IPS-20b (cell line): Measurements from ENCODE around the gene PICALM.
"Not testable (repeated sequence)": the region's sequence is repeated elsewhere in the genome, so short reads cannot be mapped to it uniquely, and the experiment has no call there.

Source experiments
- H3K27ac ChIP-seq: one replicate; pipeline ENCODE4 v1.5.1; 2013; ENCODE audit warnings: low read length
- H3K27me3 ChIP-seq: 2 replicates; pipeline ENCODE4 v1.6.1; 2013; ENCODE audit warnings: mild to moderate bottlenecking, low read length, inconsistent platforms; ENCODE audit not compliant: insufficient read depth
- H3K36me3 ChIP-seq: 2 replicates; pipeline ENCODE4 v1.6.1; 2013; ENCODE audit warnings: low read depth, mild to moderate bottlenecking, inconsistent platforms, low read length, moderate library complexity; ENCODE audit not compliant: insufficient read depth
- H3K4me1 ChIP-seq: 2 replicates; pipeline ENCODE4 v1.6.1; 2013; ENCODE audit warnings: mild to moderate bottlenecking, control low read depth, inconsistent platforms, low read length, moderate library complexity; ENCODE audit not compliant: insufficient read depth
- H3K4me3 ChIP-seq: 2 replicates; pipeline ENCODE4 v1.5.1; 2013; ENCODE audit warnings: mild to moderate bottlenecking, low read length, inconsistent platforms
- H3K9ac ChIP-seq: 2 replicates; pipeline ENCODE4 v1.6.1; 2013; ENCODE audit warnings: low read depth, mild to moderate bottlenecking, inconsistent platforms, low read length, moderate library complexity
- H3K9me3 ChIP-seq: 2 replicates; pipeline ENCODE4 v1.6.1; 2013; ENCODE audit warnings: mild to moderate bottlenecking, low read depth, low read length, inconsistent platforms; ENCODE audit not compliant: insufficient read depth

PICALM gene

GRCh38 chr11:85947431-85948272 is 121.2 kb downstream of the PICALM start:
- Histone ChIP-seq H3K27me3 (no peaks in the 10 kb centered on the region), H3K9ac (no peak overlapping the region), H3K36me3 (no peaks in the 10 kb centered on the region), H3K27ac (no peak overlapping the region), H3K9me3 (peaks cover 8% of the 10 kb centered on the region), H3K4me3 (no peak overlapping the region), H3K4me1 (no peaks in the 10 kb centered on the region)

- no peaks in the 10 kb centered on the region for H3K36me3 ChIP-seq
- no peak overlapping the region for H3K4me3 ChIP-seq
- H3K9me3 ChIP-seq, result peaks cover 8% of the 10 kb centered on the region
- H3K9ac ChIP-seq, result no peak overlapping the region
- H3K27ac ChIP-seq, result no peak overlapping the region
- H3K4me1 ChIP-seq, result no peaks in the 10 kb centered on the region
- no peaks in the 10 kb centered on the region for H3K27me3 ChIP-seq
Observed at GRCh38 chr11:85946221-85946620, 122.7 kb downstream of the PICALM start.

GRCh38 chr11:85945788-85946187 is 123.1 kb downstream of the PICALM start:
- Histone ChIP-seq H3K27ac (no peak overlapping the region), H3K9ac (no peak overlapping the region), H3K36me3 (no peaks in the 10 kb centered on the region), H3K27me3 (no peaks in the 10 kb centered on the region), H3K4me3 (no peak overlapping the region), H3K4me1 (no peaks in the 10 kb centered on the region), H3K9me3 (peaks cover 8% of the 10 kb centered on the region)

- Histone ChIP-seq H3K9ac (no peak overlapping the region), H3K27ac (no peak overlapping the region), H3K4me1 (no peaks in the 10 kb centered on the region), H3K4me3 (no peak overlapping the region), H3K36me3 (no peaks in the 10 kb centered on the region), H3K27me3 (no peaks in the 10 kb centered on the region), H3K9me3 (peaks cover 8% of the 10 kb centered on the region)
Observed at GRCh38 chr11:85945296-85945695, 123.6 kb downstream of the PICALM start.

GRCh38 chr11:85941380-85941973 is 127.4 kb downstream of the PICALM start:
- Histone ChIP-seq H3K9ac (no peak overlapping the region), H3K27ac (no peak overlapping the region), H3K4me1 (no peaks in the 10 kb centered on the region), H3K27me3 (no peaks in the 10 kb centered on the region), H3K9me3 (peaks cover 14% of the 10 kb centered on the region), H3K4me3 (no peak overlapping the region), H3K36me3 (no peaks in the 10 kb centered on the region)

GRCh38 chr11:85939099-85940015 is 129.5 kb downstream of the PICALM start:
- Histone ChIP-seq H3K27ac (no peak overlapping the region), H3K27me3 (no peaks in the 10 kb centered on the region), H3K36me3 (no peaks in the 10 kb centered on the region), H3K4me3 (no peak overlapping the region), H3K9me3 (peaks cover 5% of the 10 kb centered on the region; the same call in 1 of the 2 replicates), H3K4me1 (no peaks in the 10 kb centered on the region), H3K9ac (no peak overlapping the region)

- no peaks in the 10 kb centered on the region for H3K27me3 ChIP-seq
- H3K9me3 ChIP-seq, result peaks cover 5% of the 10 kb centered on the region; the same call in 1 of the 2 replicates
- no peaks in the 10 kb centered on the region for H3K4me1 ChIP-seq
- H3K4me3 ChIP-seq, result no peak overlapping the region
- H3K9ac ChIP-seq, result no peak overlapping the region
- no peak overlapping the region for H3K27ac ChIP-seq
- H3K36me3 ChIP-seq, result no peaks in the 10 kb centered on the region
Observed at GRCh38 chr11:85937835-85938234, 131.0 kb downstream of the PICALM start.

- Histone ChIP-seq H3K27ac (no peak overlapping the region), H3K4me3 (no peak overlapping the region)
Observed at GRCh38 chr11:85935751-85936150, 133.1 kb downstream of the PICALM start.

GRCh38 chr11:85934596-85935169 is 134.2 kb downstream of the PICALM start:
- Histone ChIP-seq H3K9me3 (peaks cover 5% of the 10 kb centered on the region; the same call in 1 of the 2 replicates), H3K9ac (no peak overlapping the region), H3K27me3 (no peaks in the 10 kb centered on the region), H3K4me1 (no peaks in the 10 kb centered on the region), H3K27ac (no peak overlapping the region), H3K36me3 (no peaks in the 10 kb centered on the region), H3K4me3 (no peak overlapping the region)

More at GRCh38 chr11:85935751-85936150, 133.1 kb downstream of the PICALM start:
- Histone ChIP-seq H3K9ac (no peak overlapping the region), H3K36me3 (no peaks in the 10 kb centered on the region), H3K27me3 (no peaks in the 10 kb centered on the region), H3K4me1 (no peaks in the 10 kb centered on the region), H3K9me3 (peaks cover 5% of the 10 kb centered on the region; the same call in 1 of the 2 replicates)

- H3K9me3 ChIP-seq, result no peaks in the 10 kb centered on the region
- H3K27ac ChIP-seq, result no peak overlapping the region
- no peaks in the 10 kb centered on the region for H3K36me3 ChIP-seq
- no peaks in the 10 kb centered on the region for H3K27me3 ChIP-seq
- H3K9ac ChIP-seq, result no peak overlapping the region
- H3K4me1 ChIP-seq, result no peaks in the 10 kb centered on the region
- H3K4me3 ChIP-seq, result no peak overlapping the region
Observed at GRCh38 chr11:85930879-85931366, 138.0 kb downstream of the PICALM start.

GRCh38 chr11:85926653-85927214 is 142.2 kb downstream of the PICALM start:
- H3K9ac ChIP-seq, H3K27me3 ChIP-seq, H3K9me3 ChIP-seq, H3K4me3 ChIP-seq, H3K27ac ChIP-seq, H3K4me1 ChIP-seq, H3K36me3 ChIP-seq: not testable (repeated sequence)
